RWPE1 (cell line): ENCODE results near the gene IZUMO4.

ENCODE experiments used
- CTCF ChIA-PET: fragments of 350-600 bp; sonication (Branson Sonifier 250); formaldehyde crosslinking; extraction: SDS; loops from one replicate; lab custom pipeline; 2021; lab: Yijun Ruan, JAX
- POLR2A ChIA-PET: fragments of 400-600 bp; formaldehyde crosslinking; extraction: SDS; loops from one replicate; lab custom pipeline; 2020; ENCODE audit warnings: antibody characterized with exemption; ENCODE audit not compliant: low non-redundant PET; lab: Yijun Ruan, JAX
- DNase-seq: peaks from one replicate; pipeline ENCODE4 v3.0.0; 2012; ENCODE audit warnings: low spot score
- H3K27ac ChIP-seq: fragments of 450-650 bp; 2 replicates; pipeline ENCODE4 v1.5.1; 2017
- CTCF ChIP-seq: fragments of 450-650 bp; conservative IDR thresholded peaks from 2 replicates; pipeline ENCODE4 v1.5.1; 2017; ENCODE audit warnings: low read depth, mild to moderate bottlenecking

IZUMO4 gene

GRCh38 chr19:2063824-2064223 is 32.9 kb upstream of the IZUMO4 start:
- POLR2A ChIA-PET: no interaction called here

GRCh38 chr19:2064395-2064787 is 32.3 kb upstream of the IZUMO4 start:
- ChIA-PET CTCF (no interaction called here), POLR2A (no interaction called here)
- DNase-seq: no peak
- H3K27ac ChIP-seq: peak overlapping the region; percentile 100
- TF ChIP-seq CTCF: no peak

More at GRCh38 chr19:2063824-2064223, 32.9 kb upstream of the IZUMO4 start:
- CTCF ChIA-PET: no interaction called here
- H3K27ac ChIP-seq: peak overlapping the region; percentile 100
- no peak for DNase-seq
- no peak for TF ChIP-seq CTCF

- CTCF ChIA-PET: no interaction called here
- POLR2A ChIA-PET: no interaction called here
- H3K27ac ChIP-seq: peak overlapping the region; percentile 100
- TF ChIP-seq CTCF: no peak
- no peak for DNase-seq
Measured at GRCh38 chr19:2064788-2065524, 31.8 kb upstream of the IZUMO4 start.

- H3K27ac ChIP-seq: peak overlapping the region; percentile 66
- DNase-seq: no peak
- no peak for TF ChIP-seq CTCF
- CTCF ChIA-PET: interaction anchor here (0.5 to 1.4 kb wide), 21 partner anchors 7 to 203 kb away, joined by 3 to 11 read pairs (median 4); no protein-coding TSS in a partner anchor
- POLR2A ChIA-PET: no interaction called here
Measured at GRCh38 chr19:2070436-2070827, 26.3 kb upstream of the IZUMO4 start.

- peak overlapping the region; percentile 59 for H3K27ac ChIP-seq
- no peak for TF ChIP-seq CTCF
- no peak for DNase-seq
- ChIA-PET POLR2A (no interaction called here), CTCF (interaction anchor here (0.7 to 1.1 kb wide), 2 partner anchors 52 to 60 kb away, joined by 3 to 11 read pairs; no protein-coding TSS in a partner anchor)
Measured at GRCh38 chr19:2070986-2071673, 25.6 kb upstream of the IZUMO4 start.

GRCh38 chr19:2072757-2073551 is 23.8 kb upstream of the IZUMO4 start:
- DNase-seq: no peak
- no peak for TF ChIP-seq CTCF
- ChIA-PET CTCF (interaction anchor here (0.6 kb wide), 2 partner anchors 17 to 78 kb away, joined by 3 to 5 read pairs; no protein-coding TSS in a partner anchor), POLR2A (no interaction called here)
- H3K27ac ChIP-seq: peak overlapping the region; percentile 59
